ENCODE data around the gene AMPD3.

GRCh38 chr11:10519630-10520029, 64.6 kb downstream of the AMPD3 start:
- TF ChIP-seq CTCF (IDR thresholded peaks at IDR 0.05) (no peak), EZH2phosphoT487 (IDR thresholded peaks at IDR 0.05) (no peak)

Measured in neural progenitor cell (in vitro differentiated cells).